Chondrocyte (in vitro differentiated cells): ENCODE results near the gene PIP5K1C. TPM values are rescaled to one million over a fixed set of nuclear protein-coding genes. Genes with fewer than 3 reads are reported as not detected.

ENCODE experiments used
- DNase-seq: peaks from one replicate; pipeline ENCODE4 v3.0.0; 2021; ENCODE audit warnings: mixed read lengths, low spot score
- H3K27ac Mint-ChIP-seq: one replicate; pipeline ENCODE4 v1.8.0; 2021; ENCODE audit warnings: mild to moderate bottlenecking, moderate library complexity, mixed read lengths; ENCODE audit not compliant: unreplicated experiment
- H3K27me3 Mint-ChIP-seq: 2 replicates; pipeline ENCODE4 v1.8.0; 2021; ENCODE audit warnings: low read depth, mixed read lengths
- H3K36me3 Mint-ChIP-seq: 2 replicates; pipeline ENCODE4 v1.8.0; 2021; ENCODE audit warnings: low read depth, mixed read lengths
- H3K4me1 Mint-ChIP-seq: 2 replicates; pipeline ENCODE4 v1.8.0; 2021; ENCODE audit warnings: low read depth, mild to moderate bottlenecking, mixed read lengths
- H3K4me3 Mint-ChIP-seq: one replicate; pipeline ENCODE4 v1.8.0; 2021; ENCODE audit warnings: mild to moderate bottlenecking, moderate library complexity, mixed read lengths; ENCODE audit not compliant: unreplicated experiment
- H3K9me3 Mint-ChIP-seq: 2 replicates; pipeline ENCODE4 v1.8.0; 2021; ENCODE audit warnings: low read depth, mixed read lengths
- total RNA-seq: library from RNA; stranded (reverse); gene quantifications from 3 replicates; pipeline ENCODE4 v1.2.1, GENCODE V29; 2021
- TF ChIP-seq, protein P1 (sequence below): fragments of 200-600 bp; sonication (generic); IDR thresholded peaks from 2 replicates; pipeline ENCODE4 v1.5.0; 2021; ENCODE audit warnings: antibody characterized with exemption, mild to moderate bottlenecking, moderate library complexity

The PIP5K1C gene
- total RNA-seq, 1 donor from 2014 or later, result 81.0 TPM

GRCh38 chr19:3725121-3725520, 24.9 kb upstream of the PIP5K1C start:
- no peak overlapping the region for H3K27ac Mint-ChIP-seq
- peaks cover 7% of the 10 kb centered on the region for H3K4me1 Mint-ChIP-seq
- DNase-seq, result no peak
- TF ChIP-seq, protein P1, sequence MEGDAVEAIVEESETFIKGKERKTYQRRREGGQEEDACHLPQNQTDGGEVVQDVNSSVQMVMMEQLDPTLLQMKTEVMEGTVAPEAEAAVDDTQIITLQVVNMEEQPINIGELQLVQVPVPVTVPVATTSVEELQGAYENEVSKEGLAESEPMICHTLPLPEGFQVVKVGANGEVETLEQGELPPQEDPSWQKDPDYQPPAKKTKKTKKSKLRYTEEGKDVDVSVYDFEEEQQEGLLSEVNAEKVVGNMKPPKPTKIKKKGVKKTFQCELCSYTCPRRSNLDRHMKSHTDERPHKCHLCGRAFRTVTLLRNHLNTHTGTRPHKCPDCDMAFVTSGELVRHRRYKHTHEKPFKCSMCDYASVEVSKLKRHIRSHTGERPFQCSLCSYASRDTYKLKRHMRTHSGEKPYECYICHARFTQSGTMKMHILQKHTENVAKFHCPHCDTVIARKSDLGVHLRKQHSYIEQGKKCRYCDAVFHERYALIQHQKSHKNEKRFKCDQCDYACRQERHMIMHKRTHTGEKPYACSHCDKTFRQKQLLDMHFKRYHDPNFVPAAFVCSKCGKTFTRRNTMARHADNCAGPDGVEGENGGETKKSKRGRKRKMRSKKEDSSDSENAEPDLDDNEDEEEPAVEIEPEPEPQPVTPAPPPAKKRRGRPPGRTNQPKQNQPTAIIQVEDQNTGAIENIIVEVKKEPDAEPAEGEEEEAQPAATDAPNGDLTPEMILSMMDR, result no peak
- H3K36me3 Mint-ChIP-seq, result no peaks in the 10 kb centered on the region
- H3K27me3 Mint-ChIP-seq, result peaks cover 9% of the 10 kb centered on the region
- H3K9me3 Mint-ChIP-seq, result no peaks in the 10 kb centered on the region
- no peak overlapping the region for H3K4me3 Mint-ChIP-seq

DNA sequence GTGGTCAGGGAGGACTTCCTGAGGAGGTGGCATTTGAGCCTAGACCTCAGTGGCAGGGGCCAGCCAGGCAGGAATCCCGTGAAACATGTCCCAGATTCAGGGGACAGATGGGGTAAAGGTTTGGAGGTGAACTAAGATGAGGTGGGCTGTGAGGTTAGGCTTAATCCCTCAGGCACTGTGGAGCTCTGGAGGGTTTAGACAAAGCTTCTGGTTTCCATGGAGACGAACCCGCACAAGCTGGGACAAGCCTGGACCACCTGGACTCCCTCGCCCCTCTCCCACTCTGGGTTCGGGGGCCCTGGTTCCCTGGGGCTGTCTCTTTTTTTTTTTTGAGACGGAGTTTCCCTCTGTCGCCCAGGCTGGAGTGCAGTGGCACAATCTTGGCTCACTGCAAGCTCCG, 23.6 kb upstream of the PIP5K1C start:
- Mint-ChIP-seq H3K36me3 (no peaks in the 10 kb centered on the region), H3K9me3 (no peaks in the 10 kb centered on the region), H3K4me1 (peaks cover 11% of the 10 kb centered on the region), H3K27ac (no peak overlapping the region), H3K27me3 (peaks cover 11% of the 10 kb centered on the region), H3K4me3 (no peak overlapping the region)
- DNase-seq, result no peak
- TF ChIP-seq, protein P1, result no peak

- Mint-ChIP-seq H3K4me3 (no peak overlapping the region), H3K4me1 (peaks cover 11% of the 10 kb centered on the region), H3K9me3 (no peaks in the 10 kb centered on the region), H3K27me3 (peaks cover 11% of the 10 kb centered on the region), H3K36me3 (no peaks in the 10 kb centered on the region), H3K27ac (no peak overlapping the region)
- DNase-seq, result no peak
- TF ChIP-seq, protein P1, result no peak
Measured at GRCh38 chr19:3723110-3723488, 22.8 kb upstream of the PIP5K1C start.

DNA sequence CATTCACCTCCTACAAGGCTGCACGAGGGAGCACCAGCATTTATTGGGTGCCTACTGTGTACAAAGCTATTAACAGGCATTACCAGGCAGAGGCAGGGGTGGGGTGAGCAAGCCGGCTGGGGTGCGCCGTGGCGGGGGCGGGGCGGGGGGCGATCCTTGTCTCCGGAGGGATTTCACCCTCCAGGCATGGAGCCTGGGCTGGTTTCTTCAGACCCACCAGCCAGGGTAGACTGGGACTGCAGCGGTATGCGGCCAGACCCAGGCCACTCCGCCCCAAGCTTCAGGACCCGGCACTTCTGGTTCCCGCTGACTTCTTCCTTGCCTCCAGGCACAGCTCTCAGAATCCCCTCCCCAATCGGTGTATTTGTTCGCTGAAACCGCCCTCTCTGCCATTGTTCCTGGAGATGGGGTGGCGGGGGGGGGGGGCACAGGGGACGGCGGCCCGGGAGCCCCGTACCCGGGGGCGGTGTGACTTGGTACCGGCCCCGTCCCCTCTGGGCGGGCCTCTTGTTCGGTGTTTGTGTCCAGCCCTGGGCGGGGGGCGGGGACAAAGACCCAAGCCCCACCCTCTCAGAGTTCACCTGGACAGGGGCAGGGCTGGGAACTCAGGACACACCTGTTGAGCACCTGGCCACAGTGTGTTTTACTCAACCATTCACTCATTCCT, 22.3 kb upstream of the PIP5K1C start:
- Mint-ChIP-seq H3K36me3 (no peaks in the 10 kb centered on the region), H3K4me3 (no peak overlapping the region), H3K4me1 (peaks cover 11% of the 10 kb centered on the region), H3K27ac (no peak overlapping the region), H3K27me3 (peaks cover 11% of the 10 kb centered on the region), H3K9me3 (no peaks in the 10 kb centered on the region)
- no peak for DNase-seq
- TF ChIP-seq, protein P1, result no peak

- peaks cover 11% of the 10 kb centered on the region for H3K27me3 Mint-ChIP-seq
- no peak overlapping the region for H3K27ac Mint-ChIP-seq
- peaks cover 11% of the 10 kb centered on the region for H3K4me1 Mint-ChIP-seq
Measured at GRCh38 chr19:3721887-3722442, 21.7 kb upstream of the PIP5K1C start.

More at GRCh38 chr19:3721887-3722442, 21.7 kb upstream of the PIP5K1C start:
- Mint-ChIP-seq H3K9me3 (no peaks in the 10 kb centered on the region), H3K4me3 (no peak overlapping the region), H3K36me3 (no peaks in the 10 kb centered on the region)
- TF ChIP-seq, protein P1, result no peak
- DNase-seq, result no peak
